ENCODE data around the gene GEMIN5.

GEMIN5 gene

GRCh38 chr5:154841273-154841661, 96.7 kb downstream of the GEMIN5 start:
- no peak for DNase-seq

DNA sequence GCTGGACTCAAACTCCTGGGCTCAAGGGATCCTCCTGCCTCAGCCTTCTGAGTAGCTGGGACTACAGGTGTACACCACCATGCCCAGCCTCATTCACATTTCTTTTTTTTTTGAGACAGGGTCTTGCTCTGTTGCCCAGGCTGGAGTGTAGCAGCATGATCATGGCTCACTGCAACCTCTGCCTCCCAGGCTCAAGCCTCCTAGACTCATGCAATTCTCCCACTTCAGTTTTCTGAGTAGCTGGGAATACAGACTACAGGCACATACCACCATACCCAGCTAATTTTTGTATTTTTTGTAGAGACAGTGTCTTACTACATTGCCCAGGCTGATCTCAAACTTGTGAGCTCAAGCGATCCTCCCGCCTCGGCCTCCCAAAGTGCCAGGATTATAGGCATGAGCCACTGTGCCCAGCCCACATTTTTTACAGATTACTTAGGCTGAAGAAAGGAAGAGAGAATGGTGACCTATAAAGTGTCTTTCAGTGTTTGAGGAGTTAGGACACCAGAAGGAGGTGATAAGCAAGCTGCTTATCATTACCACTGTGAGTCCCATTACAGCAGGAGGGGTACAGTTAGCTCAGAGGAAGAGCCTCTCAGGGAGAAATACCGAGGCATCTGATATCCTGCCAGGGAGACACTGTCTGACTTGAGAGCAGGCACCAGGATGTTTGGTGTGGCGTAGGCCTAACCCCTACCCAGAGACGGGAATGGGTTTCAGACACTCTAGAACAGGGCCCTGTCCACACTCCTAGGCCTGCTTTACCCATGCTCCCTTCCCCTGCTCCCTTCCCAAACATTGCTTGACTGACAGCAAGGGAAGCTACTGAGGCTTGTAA, 97.4 kb downstream of the GEMIN5 start:
- no peak for DNase-seq
